GM23248 (cell line): ENCODE measurements around the gene ASXL2. TPM values are rescaled to one million over a fixed set of nuclear protein-coding genes. Genes with fewer than 3 reads are reported as not detected.

Experiments
- DNase-seq: peaks from one replicate; pipeline ENCODE4 v3.0.0-alpha.2; 2015
- H2AFZ ChIP-seq: fragments of 200-600 bp; sonication (generic); 2 replicates; pipeline ENCODE4 v1.6.1; 2016; ENCODE audit warnings: antibody characterized with exemption
- H3F3A ChIP-seq: fragments of 200-600 bp; sonication (generic); 2 replicates; pipeline ENCODE4 v1.6.1; 2016; ENCODE audit warnings: mild to moderate bottlenecking, antibody characterized with exemption, mixed run types; ENCODE audit not compliant: insufficient read depth
- H3K27ac ChIP-seq: fragments of 200-600 bp; sonication (generic); 2 replicates; pipeline ENCODE4 v1.5.1; 2016; ENCODE audit warnings: mild to moderate bottlenecking
- H3K27me3 ChIP-seq: fragments of 200-600 bp; sonication (generic); replicated peaks from 2 replicates; pipeline ENCODE4 v1.6.1; 2016; ENCODE audit warnings: mild to moderate bottlenecking; ENCODE audit not compliant: insufficient read depth
- H3K36me3 ChIP-seq: fragments of 200-600 bp; sonication (generic); 2 replicates; pipeline ENCODE4 v1.6.1; 2016; ENCODE audit warnings: low read depth, mild to moderate bottlenecking
- H3K4me1 ChIP-seq: fragments of 200-600 bp; sonication (generic); 2 replicates; pipeline ENCODE4 v1.6.1; 2016; ENCODE audit warnings: mild to moderate bottlenecking; ENCODE audit not compliant: insufficient read depth
- H3K4me2 ChIP-seq: fragments of 200-600 bp; sonication (generic); one replicate; pipeline ENCODE4 v1.6.1; 2016; ENCODE audit warnings: mild to moderate bottlenecking; ENCODE audit not compliant: unreplicated experiment
- H3K4me3 ChIP-seq: fragments of 200-600 bp; sonication (generic); 2 replicates; pipeline ENCODE4 v1.5.1; 2016; ENCODE audit warnings: mild to moderate bottlenecking
- H3K79me2 ChIP-seq: fragments of 200-600 bp; sonication (generic); 2 replicates; pipeline ENCODE4 v1.6.1; 2016; ENCODE audit warnings: mild to moderate bottlenecking; ENCODE audit not compliant: insufficient read depth
- H3K9ac ChIP-seq: fragments of 200-600 bp; sonication (generic); 2 replicates; pipeline ENCODE4 v1.6.1; 2016; ENCODE audit warnings: mild to moderate bottlenecking
- H3K9me2 ChIP-seq: fragments of 200-600 bp; sonication (generic); 2 replicates; pipeline ENCODE4 v1.6.1; 2016; ENCODE audit warnings: mixed run types, mild to moderate bottlenecking, moderate library complexity; ENCODE audit not compliant: insufficient read depth
- H3K9me3 ChIP-seq: fragments of 200-600 bp; sonication (generic); one replicate; pipeline ENCODE4 v1.6.1; 2017; ENCODE audit warnings: low read depth
- H4K20me1 ChIP-seq: fragments of 200-600 bp; sonication (generic); 2 replicates; pipeline ENCODE4 v1.6.0; 2016; ENCODE audit not compliant: insufficient read depth
- EZH2 ChIP-seq: fragments of 200-600 bp; sonication (generic); IDR thresholded peaks from 2 replicates; pipeline ENCODE4 v1.6.1; 2018; ENCODE audit warnings: antibody characterized with exemption, mild to moderate bottlenecking; ENCODE audit not compliant: insufficient read depth, poor library complexity, severe bottlenecking
- EZH2phosphoT487 ChIP-seq: fragments of 200-600 bp; sonication (generic); IDR thresholded peaks from 2 replicates; pipeline ENCODE4 v1.6.1; 2018; ENCODE audit warnings: antibody characterized with exemption, moderate library complexity, mild to moderate bottlenecking, low read depth; ENCODE audit not compliant: insufficient read depth
- WGBS, 2 experiments: methylation state at CpG; one replicate each; pipeline ENCODE4 v1.1.6; 2015 to 2017; ENCODE audit warnings: low lambda C conversion rate in 2 of 2, low coverage in 1 of 2; ENCODE audit errors: missing lambda C conversion rate in 2 of 2; 5-methylcytosine and 5-hydroxymethylcytosine counted together
- in situ Hi-C: fragments of 300-500 bp; cut with MboI; formaldehyde crosslinking; loops from 2 replicates; pipeline ENCODE4 v1.15.0; 2020
- polyA plus RNA-seq: library from polyadenylated mRNA; unstranded; fragments of >200 nt; fragmentation: Nextera tagmentation; extraction: Ambion mirVana; gene quantifications from 2 replicates; pipeline ENCODE4 v1.2.1, GENCODE V29; 2016
- total RNA-seq: library from RNA; depleted of rRNA; stranded (reverse); fragments of >200 nt; shearing (Covaris generic); gene quantifications from 2 replicates; pipeline ENCODE4 v1.2.3, GENCODE V29; 2014

Gene ASXL2
- total and polyA plus RNA-seq, 2 experiments from 2014 or later, result 4.5 to 9.5 TPM

- Histone ChIP-seq H3F3A (no peaks in the 10 kb centered on the region), H3K9ac (no peak overlapping the region), H3K4me3 (no peak overlapping the region), H3K9me2 (no peaks in the 10 kb centered on the region), H3K4me1 (no peaks in the 10 kb centered on the region), H3K27me3 (no peaks in the 10 kb centered on the region), H4K20me1 (no peaks in the 10 kb centered on the region), H3K27ac (no peak overlapping the region), H3K79me2 (no peaks in the 10 kb centered on the region), H2AFZ (no peak overlapping the region), H3K9me3 (no peaks in the 10 kb centered on the region), H3K36me3 (no peaks in the 10 kb centered on the region), H3K4me2 (no peak overlapping the region)
- no peak for TF ChIP-seq EZH2
- no peak for TF ChIP-seq EZH2phosphoT487
- 69 to 70% methylated on average over 8 of the region's 8 CpGs for WGBS, 2 experiments
- DNase-seq, result peak; percentile 23
- in situ Hi-C loops, result no loop called here
Observed at GRCh38 chr2:25894135-25894830, 16.0 kb upstream of the ASXL2 start.

- Histone ChIP-seq H3K79me2 (no peaks in the 10 kb centered on the region), H3K36me3 (no peaks in the 10 kb centered on the region), H4K20me1 (no peaks in the 10 kb centered on the region), H3K4me3 (no peak overlapping the region), H3K9me2 (no peaks in the 10 kb centered on the region), H3K27me3 (no peaks in the 10 kb centered on the region), H2AFZ (no peak overlapping the region), H3K9me3 (no peaks in the 10 kb centered on the region), H3K4me1 (no peaks in the 10 kb centered on the region), H3K27ac (no peak overlapping the region), H3K9ac (no peak overlapping the region), H3F3A (no peaks in the 10 kb centered on the region), H3K4me2 (no peak overlapping the region)
- TF ChIP-seq EZH2phosphoT487 (no peak), EZH2 (no peak)
- in situ Hi-C loops, result no loop called here
- no peak for DNase-seq
- 71 to 80% methylated on average over 5 of the region's 5 CpGs for WGBS, 2 experiments
Observed at GRCh38 chr2:25891672-25892071, 13.4 kb upstream of the ASXL2 start.

- H3K9ac ChIP-seq, result no peak overlapping the region
- H3K27ac ChIP-seq, result no peak overlapping the region
- DNase-seq, result no peak
- H3K9me2 ChIP-seq, result no peaks in the 10 kb centered on the region
- in situ Hi-C loops, result no loop called here
- 87 to 91% methylated on average over 5 of the region's 5 CpGs for WGBS, 2 experiments
- H3F3A ChIP-seq, result peaks cover 13% of the 10 kb centered on the region
- no peak for TF ChIP-seq EZH2phosphoT487
- TF ChIP-seq EZH2, result no peak
- H3K36me3 ChIP-seq, result no peaks in the 10 kb centered on the region
- H3K4me3 ChIP-seq, result no peak overlapping the region
- no peak overlapping the region for H3K4me2 ChIP-seq
- H3K4me1 ChIP-seq, result peaks cover 6% of the 10 kb centered on the region
- no peak overlapping the region for H2AFZ ChIP-seq
- no peaks in the 10 kb centered on the region for H3K79me2 ChIP-seq
- H4K20me1 ChIP-seq, result no peaks in the 10 kb centered on the region
- H3K9me3 ChIP-seq, result no peaks in the 10 kb centered on the region
- no peaks in the 10 kb centered on the region for H3K27me3 ChIP-seq
Observed at GRCh38 chr2:25887624-25888242, 9.4 kb upstream of the ASXL2 start.

GRCh38 chr2:25885933-25886332, 7.6 kb upstream of the ASXL2 start:
- peak; percentile 78 for DNase-seq
- no peak overlapping the region for H3K4me3 ChIP-seq
- no peaks in the 10 kb centered on the region for H3K36me3 ChIP-seq
- no peak overlapping the region for H2AFZ ChIP-seq
- H3K27ac ChIP-seq, result no peak overlapping the region
- no peak for TF ChIP-seq EZH2phosphoT487
- no peak for TF ChIP-seq EZH2
- no peaks in the 10 kb centered on the region for H3K9me2 ChIP-seq
- no peaks in the 10 kb centered on the region for H3K9me3 ChIP-seq
- H3K79me2 ChIP-seq, result no peaks in the 10 kb centered on the region
- H3F3A ChIP-seq, result peaks cover 14% of the 10 kb centered on the region
- H3K27me3 ChIP-seq, result no peaks in the 10 kb centered on the region
- H3K4me1 ChIP-seq, result peaks cover 7% of the 10 kb centered on the region
- H3K9ac ChIP-seq, result no peak overlapping the region
- in situ Hi-C loops, result no loop called here
- no peak overlapping the region for H3K4me2 ChIP-seq
- 30 to 37% methylated on average over 2 of the region's 2 CpGs for WGBS, 2 experiments
- H4K20me1 ChIP-seq, result no peaks in the 10 kb centered on the region
